ENCODE measurements around the gene RRP36.
A peak's percentile ranks its signal among the peaks of the same experiment; 100 is the strongest.

Gene RRP36

GRCh38 chr6:43074847-43075669 lies 53.6 kb downstream of the RRP36 start:
- peak; percentile 61 for DNase-seq

DNA sequence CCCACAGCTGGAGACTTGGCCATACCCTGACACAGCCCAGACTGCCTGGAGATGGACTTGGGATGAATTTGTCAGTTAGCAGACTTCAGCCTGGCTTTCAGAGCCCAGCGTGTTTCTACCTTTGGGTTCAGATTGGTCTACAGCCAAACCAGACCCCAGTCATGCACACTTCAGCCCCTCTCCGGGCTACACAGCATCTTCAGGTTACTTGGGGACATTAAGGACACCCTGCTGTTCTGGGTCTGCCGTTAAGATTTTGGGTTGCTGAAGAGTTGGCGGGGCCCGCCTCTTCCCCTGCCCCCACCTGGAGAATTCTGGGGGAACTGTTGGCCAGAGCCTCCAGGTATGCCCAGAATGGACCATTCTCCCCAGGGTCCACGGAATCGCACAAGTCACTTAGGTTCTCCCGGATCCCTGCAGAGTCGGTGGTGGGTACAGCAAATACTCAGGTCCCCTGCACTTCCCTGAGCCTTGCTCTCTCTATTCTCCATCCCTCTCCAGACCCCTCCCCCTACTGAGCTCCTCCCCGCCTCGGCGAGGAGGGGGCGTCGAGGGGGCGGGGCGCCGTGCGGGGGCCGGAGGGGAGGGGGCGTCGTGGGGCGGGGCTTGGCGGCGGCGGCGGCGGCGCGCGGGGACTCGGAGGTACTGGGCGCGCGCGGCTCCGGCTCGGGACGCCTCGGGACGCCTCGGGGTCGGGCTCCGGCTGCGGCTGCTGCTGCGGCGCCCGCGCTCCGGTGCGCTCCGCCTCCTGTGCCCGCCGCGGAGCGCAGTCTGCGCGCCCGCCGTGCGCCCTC lies 54.4 kb downstream of the RRP36 start, which contains the start of gene PTK7:
Gene PTK7, plus strand, starts transcription at position 645 of the 794 bp plus-strand sequence. CDS start 175 bp downstream, outside the sequence.
- peak; percentile 64 for DNase-seq

- peak; percentile 63 for DNase-seq
Measured at GRCh38 chr6:43076464-43077332, 55.3 kb downstream of the RRP36 start.

DNA sequence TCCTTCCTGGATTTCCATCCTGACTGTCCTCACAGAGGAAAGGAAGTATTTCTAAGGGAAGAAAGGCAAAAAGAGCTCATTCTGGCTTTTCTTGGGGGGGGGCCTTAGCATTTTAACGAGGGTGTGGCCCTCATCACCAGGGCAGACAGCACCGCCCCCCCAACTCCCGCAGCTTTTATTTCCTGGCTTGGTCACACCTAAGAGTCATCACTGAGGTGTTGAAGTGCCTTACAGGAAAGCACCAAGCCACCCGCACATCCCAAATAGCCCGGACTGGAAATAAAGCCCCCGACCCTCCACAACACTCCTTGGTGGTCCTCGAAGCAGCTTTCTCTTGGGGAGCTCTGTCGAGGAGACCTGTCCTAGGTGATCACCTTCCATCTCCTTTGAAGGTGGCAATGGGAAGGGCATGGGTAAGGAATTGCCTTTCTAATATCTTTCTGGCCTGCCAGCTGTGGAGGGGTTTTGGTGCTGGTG lies 55.9 kb downstream of the RRP36 start:
- DNase-seq, result no peak

DNA sequence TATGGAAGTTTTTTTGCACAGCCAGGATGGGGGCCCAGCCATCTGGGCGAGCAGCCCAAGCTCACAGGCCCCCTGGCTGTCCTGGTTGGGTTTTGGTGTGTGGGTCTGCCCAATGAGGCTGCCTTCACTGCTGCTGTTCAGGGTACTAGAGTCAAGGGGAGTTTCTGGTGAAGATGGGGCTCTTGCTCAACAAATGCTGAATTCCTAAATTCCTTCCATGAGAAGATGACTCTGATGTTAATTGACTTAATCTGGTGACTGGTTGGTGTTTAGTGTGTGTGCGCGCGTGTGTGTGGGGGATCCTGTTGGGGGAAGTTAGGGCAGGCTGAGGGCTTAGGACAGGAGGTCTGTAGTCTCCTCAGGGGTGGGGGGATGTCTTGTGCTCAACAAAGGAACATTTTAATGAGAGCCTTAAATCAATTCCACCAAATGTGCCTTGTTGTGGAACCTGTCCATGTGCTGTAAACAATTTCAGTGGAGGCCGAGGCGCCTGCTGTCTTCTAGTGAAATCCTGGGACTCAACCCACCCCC lies 56.6 kb downstream of the RRP36 start:
- DNase-seq, result peak; percentile 63

GRCh38 chr6:43078691-43079090 lies 57.3 kb downstream of the RRP36 start:
- DNase-seq, result peak; percentile 74
